GM23248 (cell line): ENCODE data around the gene ATP8A2.

Source experiments
- EZH2 ChIP-seq: fragments of 200-600 bp; sonication (generic); IDR thresholded peaks from 2 replicates; pipeline ENCODE4 v1.6.1; 2018; ENCODE audit warnings: antibody characterized with exemption, mild to moderate bottlenecking; ENCODE audit not compliant: insufficient read depth, poor library complexity, severe bottlenecking
- EZH2phosphoT487 ChIP-seq: fragments of 200-600 bp; sonication (generic); IDR thresholded peaks from 2 replicates; pipeline ENCODE4 v1.6.1; 2018; ENCODE audit warnings: antibody characterized with exemption, moderate library complexity, mild to moderate bottlenecking, low read depth; ENCODE audit not compliant: insufficient read depth

GRCh38 chr13:25873242-25873612, 501.5 kb downstream of the ATP8A2 start:
- TF ChIP-seq EZH2 = no peak
- TF ChIP-seq EZH2phosphoT487 = no peak
